Astrocyte of the spinal cord (primary cell): ENCODE measurements around the gene SHB.

Source experiments
- DNase-seq: peaks from one replicate; pipeline ENCODE4 v3.0.0; 2011; ENCODE audit warnings: low read depth, low spot score
- H3K4me3 ChIP-seq: 2 replicates; pipeline ENCODE4 v1.5.1; 2011; ENCODE audit warnings: low read depth, mild to moderate bottlenecking, low read length, moderate library complexity
- CTCF ChIP-seq: IDR thresholded peaks from 2 replicates; pipeline ENCODE4 v1.5.1; 2012; ENCODE audit warnings: low read depth, mild to moderate bottlenecking, low read length, inconsistent platforms
- in situ Hi-C: cut with HindIII; loops from 2 replicates; pipeline ENCODE4 v1.10.0; 2017; ENCODE audit warnings: low sequenced_read_pairs

SHB gene

DNA sequence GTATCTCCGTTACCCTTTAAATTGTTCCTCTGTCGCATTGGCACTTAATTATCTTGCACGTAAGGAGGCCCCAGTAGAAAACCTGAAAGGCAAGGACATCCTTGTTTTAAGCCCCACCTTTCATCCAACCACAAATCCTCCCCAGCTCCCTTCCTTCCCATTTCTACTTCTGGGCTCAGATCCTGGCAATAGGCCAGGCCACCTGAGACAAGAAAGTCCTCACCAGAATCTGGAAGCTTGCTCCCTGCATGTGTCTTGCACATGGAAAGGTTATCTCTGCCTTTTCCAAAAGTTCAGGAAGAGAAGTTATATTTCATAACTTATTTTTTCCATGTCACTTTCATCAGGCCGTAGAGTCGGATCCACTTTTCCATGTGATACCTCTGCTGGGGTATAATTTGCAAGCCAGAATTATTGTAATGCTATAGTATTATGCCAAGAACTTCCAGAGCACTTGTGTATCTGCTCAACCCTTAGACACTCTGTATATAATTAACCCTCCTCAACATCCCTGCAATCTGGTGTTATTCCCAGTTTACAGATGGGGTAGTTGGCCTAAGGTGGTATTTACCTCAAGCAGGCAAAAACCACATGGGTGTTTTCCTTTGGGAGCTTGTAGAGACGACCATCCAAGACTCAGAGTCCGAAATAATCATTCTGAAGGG, 2.6 kb upstream of the SHB start:
- no peak overlapping the region for H3K4me3 ChIP-seq
- DNase-seq = no peak
- in situ Hi-C loops = no loop called here
- no peak for TF ChIP-seq CTCF

DNA sequence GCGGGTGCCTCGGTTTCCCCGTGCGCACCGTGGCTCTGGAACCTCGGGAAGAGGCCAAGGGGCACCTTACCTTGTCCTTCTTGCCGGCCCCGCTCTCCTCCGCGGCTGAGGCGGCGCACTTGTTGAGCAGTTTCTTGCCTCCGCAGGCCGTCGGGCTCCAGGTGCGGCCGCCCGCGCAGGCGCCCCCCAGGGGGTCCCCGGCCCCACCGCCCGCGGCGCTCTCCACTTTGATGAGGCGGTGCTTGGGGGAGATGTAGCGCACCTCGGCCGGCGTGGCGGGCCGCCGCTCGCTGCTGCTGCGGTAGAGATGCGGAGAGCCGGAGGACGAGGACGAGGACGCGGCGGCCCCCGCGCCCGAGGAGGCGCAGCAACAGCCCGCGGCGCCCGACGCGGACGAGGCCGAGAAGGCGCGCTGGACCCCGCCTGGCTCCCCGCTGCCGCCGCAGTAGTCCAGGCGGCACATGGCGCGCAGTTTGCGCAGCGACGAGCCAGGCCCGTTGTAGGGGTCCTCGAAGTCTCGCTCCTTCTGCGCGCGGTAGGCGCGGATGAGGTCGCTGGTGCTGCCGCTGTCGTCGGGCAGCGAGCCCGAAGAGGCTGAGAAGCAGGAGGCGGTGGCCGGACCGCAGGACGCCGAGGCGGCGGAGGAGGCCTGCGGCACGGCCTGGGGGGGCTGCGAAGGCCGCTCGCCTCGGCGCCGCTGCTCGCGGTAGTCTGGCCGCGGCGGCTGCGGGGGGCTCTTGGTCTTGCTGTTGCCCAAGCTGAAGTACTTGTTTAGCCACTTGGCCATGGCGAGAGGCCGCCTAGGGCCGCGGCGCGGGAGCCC, 957 bp downstream of the SHB start:
- peak overlapping the region; percentile 93 for H3K4me3 ChIP-seq
- no peak for DNase-seq
- in situ Hi-C loops = no loop called here
- no peak for TF ChIP-seq CTCF

GRCh38 chr9:38066914-38067858, 1.8 kb downstream of the SHB start:
- peak; percentile 38 for DNase-seq
- no peak for TF ChIP-seq CTCF
- peak overlapping the region; percentile 93 for H3K4me3 ChIP-seq
- in situ Hi-C loops = no loop called here

DNA sequence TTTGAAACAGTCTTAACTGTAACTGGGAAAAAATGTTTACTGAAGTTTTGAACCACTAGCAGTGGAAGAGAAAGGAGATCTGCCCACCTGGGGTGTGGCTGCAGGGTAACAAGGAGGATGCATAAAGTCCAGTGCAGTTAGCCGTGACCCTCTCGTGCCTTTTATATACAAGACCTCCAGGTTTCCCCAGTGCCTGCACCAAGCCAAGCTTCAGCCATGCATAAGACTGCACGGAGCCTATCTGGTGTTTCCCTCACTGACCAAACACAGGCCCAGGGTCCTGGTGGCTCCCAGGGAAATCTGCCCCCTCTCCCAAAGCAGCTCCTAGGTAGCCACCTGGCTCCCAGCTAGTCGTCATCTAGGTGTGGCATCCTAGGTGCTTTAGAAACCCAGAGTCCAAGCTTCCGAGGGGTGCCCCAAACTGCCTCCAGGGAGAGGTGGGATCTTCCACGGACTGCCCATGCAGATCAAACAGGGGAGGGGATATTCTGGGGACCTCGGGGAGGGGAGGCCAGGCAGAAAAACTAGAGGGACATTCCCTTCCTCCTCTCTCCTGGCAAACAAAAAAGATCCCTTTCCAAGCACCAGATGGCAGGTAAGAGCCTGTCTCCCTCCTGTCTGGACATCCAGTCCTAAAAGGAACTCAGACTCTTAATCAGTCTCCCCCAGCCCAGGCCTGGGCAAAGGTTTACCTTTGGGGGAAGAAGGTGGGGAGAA, 2.7 kb downstream of the SHB start:
- DNase-seq = no peak
- peak overlapping the region; percentile 93 for H3K4me3 ChIP-seq
- in situ Hi-C loops = no loop called here
- peak; percentile 20 for TF ChIP-seq CTCF

DNA sequence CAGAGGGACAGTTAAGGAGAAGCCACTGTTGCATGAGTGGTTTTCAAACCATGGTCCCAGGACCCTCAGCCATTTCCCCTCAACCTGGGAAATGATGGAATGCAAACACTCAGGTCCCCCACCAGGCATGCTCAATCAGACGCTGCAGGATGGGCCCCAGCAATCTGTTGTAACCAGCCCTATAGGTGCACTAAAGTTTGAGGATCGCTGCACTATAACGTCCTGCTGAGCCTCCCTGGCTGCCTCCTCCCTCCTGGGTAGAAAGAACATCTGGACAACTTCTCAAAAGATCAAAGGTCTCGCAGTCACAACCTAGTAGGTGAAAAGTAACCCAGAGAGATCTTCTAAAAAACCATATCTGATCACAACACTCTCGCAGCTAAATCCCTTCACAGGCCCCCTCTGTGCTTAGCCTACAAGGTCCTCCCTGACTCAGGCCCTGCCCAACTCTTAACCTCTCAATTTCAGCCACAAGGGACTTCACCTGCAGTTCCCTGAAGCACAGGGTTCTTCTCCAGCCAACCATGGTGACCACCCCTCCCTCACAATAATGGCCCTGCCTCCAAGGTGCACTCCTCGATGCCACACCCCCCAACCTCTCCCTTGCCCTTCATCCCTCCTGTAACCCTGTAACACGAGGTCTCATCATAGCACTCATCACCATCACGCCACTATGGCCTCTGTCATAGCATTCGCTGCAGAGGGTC, 3.5 kb downstream of the SHB start:
- no peak for TF ChIP-seq CTCF
- H3K4me3 ChIP-seq = peak overlapping the region; percentile 93
- DNase-seq = no peak
- in situ Hi-C loops = no loop called here
